GM20000 (cell line): ENCODE data around the gene PRKAR1A.

Source experiments
- DNase-seq: peaks from one replicate; pipeline ENCODE4 v3.0.0; 2012; ENCODE audit warnings: low spot score
- CTCF ChIP-seq: IDR thresholded peaks from 2 replicates; pipeline ENCODE4 v1.5.1; 2012; ENCODE audit warnings: mild to moderate bottlenecking, control low read depth; ENCODE audit errors: extremely low read depth, missing control alignments

PRKAR1A gene

GRCh38 chr17:68556551-68556950 is 44.3 kb downstream of the PRKAR1A start:
- no peak for TF ChIP-seq CTCF
- no peak for DNase-seq

- no peak for TF ChIP-seq CTCF
- no peak for DNase-seq
Measured at GRCh38 chr17:68559316-68559715, 47.1 kb downstream of the PRKAR1A start.

GRCh38 chr17:68560966-68561720 is 48.9 kb downstream of the PRKAR1A start:
- no peak for DNase-seq
- no peak for TF ChIP-seq CTCF

- DNase-seq: no peak
- TF ChIP-seq CTCF: no peak
Measured at GRCh38 chr17:68562736-68563135, 50.5 kb downstream of the PRKAR1A start.

- DNase-seq: no peak
- no peak for TF ChIP-seq CTCF
Measured at GRCh38 chr17:68564415-68565111, 52.3 kb downstream of the PRKAR1A start.

- TF ChIP-seq CTCF: no peak
- DNase-seq: no peak
Measured at GRCh38 chr17:68565661-68566441, 53.6 kb downstream of the PRKAR1A start.

GRCh38 chr17:68566442-68566738 is 54.2 kb downstream of the PRKAR1A start:
- TF ChIP-seq CTCF: no peak
- DNase-seq: no peak
